CD14-positive monocyte (primary cell): ENCODE data around the gene LTBP2. TPM values are rescaled to one million over a fixed set of nuclear protein-coding genes. Genes with fewer than 3 reads are reported as not detected.

ENCODE experiments used
- DNase-seq, 3 donors: peaks; one replicate each; pipeline ENCODE4 v3.0.0-alpha.2; 2011 to 2022
- H2AFZ ChIP-seq: 2 replicates; pipeline ENCODE4 v1.6.0; 2012; ENCODE audit warnings: mild to moderate bottlenecking, low read depth, low read length, inconsistent platforms; ENCODE audit not compliant: insufficient read depth, poor library complexity, severe bottlenecking
- H3K27ac ChIP-seq, 2 donors: 1 replicate in 1 of 2; 2 replicates in 1 of 2; pipeline ENCODE4 v1.5.1; 2012 to 2013; ENCODE audit warnings: low read length in 2 of 2, control low read depth in 1 of 2, inconsistent platforms in 1 of 2, low read depth in 1 of 2, mild to moderate bottlenecking in 1 of 2
- H3K27me3 ChIP-seq, 2 donors: one replicate each; pipeline versions ENCODE4 v1.6.0 to v1.6.1; 2011 to 2013; ENCODE audit warnings: low read length in 2 of 2; ENCODE audit not compliant: control insufficient read depth in 2 of 2, insufficient read depth in 2 of 2
- H3K36me3 ChIP-seq, 2 donors: replicated peaks in 1 of 2; 1 replicate in 1 of 2; 2 replicates in 1 of 2; pipeline versions ENCODE4 v1.5.1 to v1.6.1; 2012 to 2013; ENCODE audit warnings: low read length in 2 of 2, control low read depth in 1 of 2, inconsistent platforms in 1 of 2, mild to moderate bottlenecking in 1 of 2; ENCODE audit not compliant: insufficient read depth in 2 of 2, control insufficient read depth in 1 of 2
- H3K4me1 ChIP-seq, 2 donors: 1 replicate in 1 of 2; 2 replicates in 1 of 2; pipeline versions ENCODE4 v1.5.1 to v1.6.1; 2012 to 2013; ENCODE audit warnings: low read length in 2 of 2, control low read depth in 1 of 2, inconsistent platforms in 1 of 2, mild to moderate bottlenecking in 1 of 2, moderate library complexity in 1 of 2; ENCODE audit not compliant: insufficient read depth in 2 of 2, control insufficient read depth in 1 of 2
- H3K4me2 ChIP-seq: replicated peaks from 2 replicates; pipeline ENCODE3; 2012; ENCODE audit warnings: low read length, moderate library complexity, mild to moderate bottlenecking; ENCODE audit not compliant: poor library complexity, severe bottlenecking; ENCODE audit errors: extremely low read depth
- H3K4me3 ChIP-seq, 3 experiments: fragments of 200-600 bp in 1 of 3; sonication (generic) in 1 of 3; replicated peaks in 1 of 3; 1 replicate in 2 of 3; 2 replicates in 1 of 3; pipeline ENCODE4 v1.5.1; 2011 to 2013; ENCODE audit warnings: low read length in 3 of 3, mild to moderate bottlenecking in 3 of 3, control low read depth in 2 of 3, low read depth in 2 of 3, inconsistent platforms in 1 of 3, moderate library complexity in 1 of 3
- H3K79me2 ChIP-seq: 2 replicates; pipeline ENCODE4 v1.6.0; 2012; ENCODE audit warnings: mild to moderate bottlenecking, control low read depth, inconsistent platforms, low read length, moderate library complexity; ENCODE audit not compliant: insufficient read depth
- H3K9ac ChIP-seq: 2 replicates; pipeline ENCODE4 v1.6.0; 2017; ENCODE audit warnings: low read length, mild to moderate bottlenecking; ENCODE audit not compliant: insufficient read depth, poor library complexity, severe bottlenecking
- H3K9me3 ChIP-seq, 2 donors: replicated peaks in 1 of 2; 1 replicate in 1 of 2; 2 replicates in 1 of 2; pipeline versions ENCODE4 v1.5.1 to v1.6.1; 2012 to 2013; ENCODE audit warnings: low read length in 2 of 2, control low read depth in 1 of 2; ENCODE audit not compliant: control insufficient read depth in 1 of 2, insufficient read depth in 1 of 2
- H4K20me1 ChIP-seq: 2 replicates; pipeline ENCODE4 v1.6.0; 2012; ENCODE audit warnings: mild to moderate bottlenecking, low read length, control low read depth, moderate library complexity; ENCODE audit not compliant: insufficient read depth
- H3K27ac Mint-ChIP-seq, 7 donors: one replicate each; pipeline ENCODE4 v1.8.0; 2020; ENCODE audit warnings: mild to moderate bottlenecking in 7 of 7, mixed read lengths in 7 of 7, moderate library complexity in 6 of 7, inconsistent platforms in 2 of 7
- H3K27me3 Mint-ChIP-seq, 3 donors: one replicate each; pipeline ENCODE4 v1.8.0; 2021 to 2022; ENCODE audit warnings: low read depth in 3 of 3, mild to moderate bottlenecking in 3 of 3, mixed read lengths in 3 of 3, moderate library complexity in 3 of 3, inconsistent platforms in 1 of 3
- H3K36me3 Mint-ChIP-seq, 2 donors: one replicate each; pipeline ENCODE4 v1.8.0; 2020; ENCODE audit warnings: mixed read lengths in 2 of 2, inconsistent platforms in 1 of 2, mild to moderate bottlenecking in 1 of 2
- H3K4me1 Mint-ChIP-seq: one replicate; pipeline ENCODE4 v1.8.0; 2020; ENCODE audit warnings: mild to moderate bottlenecking, mixed read lengths
- H3K4me3 Mint-ChIP-seq, 2 donors: one replicate each; pipeline ENCODE4 v1.8.0; 2020; ENCODE audit warnings: mild to moderate bottlenecking in 2 of 2, mixed read lengths in 2 of 2, moderate library complexity in 1 of 2
- H3K9me3 Mint-ChIP-seq, 7 donors: one replicate each; pipeline ENCODE4 v1.8.0; 2020 to 2022; ENCODE audit warnings: mixed read lengths in 7 of 7, mild to moderate bottlenecking in 6 of 7, moderate library complexity in 6 of 7, inconsistent platforms in 2 of 7
- WGBS: methylation state at CpG from one replicate; pipeline ENCODE4 v1.1.5; 2013; ENCODE audit warnings: missing lambda C conversion rate; ENCODE audit not compliant: insufficient coverage; 5-methylcytosine and 5-hydroxymethylcytosine counted together
- intact Hi-C, 2 donors: fragments of 100-400 bp; cut with micrococcal nuclease; formaldehyde crosslinking; loops; one replicate each; pipeline versions ENCODE4 v1.15.0 to v1.15.1; 2023
- polyA plus RNA-seq, 3 donors: library from polyadenylated mRNA; depleted of rRNA in 1 of 3; unstranded in 2 of 3; stranded (reverse) in 1 of 3; fragments of 300-500 nt in 2 of 3; fragments of >200 nt in 1 of 3; fragmentation: Illumina TruSeq in 2 of 3; gene quantifications; 1 replicate in 2 of 3; 2 replicates in 1 of 3; pipeline ENCODE4 v1.2.3, GENCODE V29; 2012 to 2021
- TF ChIP-seq, protein P1 (sequence below): fragments of 200-600 bp; IDR thresholded peaks from one replicate; pipeline ENCODE4 v1.8.0; 2022; ENCODE audit warnings: antibody characterized with exemption, mild to moderate bottlenecking

LTBP2 gene
- polyA plus RNA-seq, 3 donors: 0.04 to 0.24 (median 0.11) TPM

DNA sequence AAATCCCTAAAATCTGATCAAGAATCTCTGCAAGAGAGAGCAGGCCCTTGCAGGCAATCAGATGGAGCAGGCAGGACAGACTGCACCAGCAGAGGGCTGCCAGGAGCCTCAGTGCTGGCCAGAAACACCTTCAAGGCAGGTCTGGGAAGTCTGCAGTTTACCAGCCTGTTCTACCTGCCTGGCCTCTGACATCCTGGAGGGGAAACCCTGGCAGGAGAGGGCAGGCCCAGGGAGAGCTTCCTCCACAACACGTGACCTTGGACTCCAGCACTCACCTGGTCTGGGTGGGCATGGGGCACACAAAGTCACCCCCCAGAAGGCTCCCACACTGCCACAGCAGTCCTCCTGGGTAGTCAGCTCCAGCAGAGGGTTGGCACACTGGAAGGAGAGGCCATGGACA, 62.4 kb downstream of the LTBP2 start:
- 86% methylated on average over 1 of the region's 1 CpG for WGBS
- H3K79me2 ChIP-seq: no peaks in the 10 kb centered on the region
- intact Hi-C loops: no loop called here
- no peak overlapping the region for H3K4me2 ChIP-seq
- Mint-ChIP-seq H3K36me3 (no peaks in the 10 kb centered on the region), H3K4me1 (peaks cover under 1% of the 10 kb centered on the region), H3K27me3 (peaks cover 4 to 8% (median 7%) of the 10 kb centered on the region in 3 donors), H3K27ac (no peak overlapping the region), H3K9me3 (no peaks in the 10 kb centered on the region), H3K4me3 (no peak overlapping the region)
- no peak overlapping the region for H3K4me3 ChIP-seq
- H3K27me3 ChIP-seq: peaks cover 0 to 2% of the 10 kb centered on the region in 2 donors
- no peak overlapping the region for H3K27ac ChIP-seq
- DNase-seq: no peak
- H4K20me1 ChIP-seq: no peaks in the 10 kb centered on the region
- H3K9ac ChIP-seq: no peak overlapping the region
- H3K4me1 ChIP-seq: no peaks in the 10 kb centered on the region
- H3K9me3 ChIP-seq: no peaks in the 10 kb centered on the region
- TF ChIP-seq, protein P1, sequence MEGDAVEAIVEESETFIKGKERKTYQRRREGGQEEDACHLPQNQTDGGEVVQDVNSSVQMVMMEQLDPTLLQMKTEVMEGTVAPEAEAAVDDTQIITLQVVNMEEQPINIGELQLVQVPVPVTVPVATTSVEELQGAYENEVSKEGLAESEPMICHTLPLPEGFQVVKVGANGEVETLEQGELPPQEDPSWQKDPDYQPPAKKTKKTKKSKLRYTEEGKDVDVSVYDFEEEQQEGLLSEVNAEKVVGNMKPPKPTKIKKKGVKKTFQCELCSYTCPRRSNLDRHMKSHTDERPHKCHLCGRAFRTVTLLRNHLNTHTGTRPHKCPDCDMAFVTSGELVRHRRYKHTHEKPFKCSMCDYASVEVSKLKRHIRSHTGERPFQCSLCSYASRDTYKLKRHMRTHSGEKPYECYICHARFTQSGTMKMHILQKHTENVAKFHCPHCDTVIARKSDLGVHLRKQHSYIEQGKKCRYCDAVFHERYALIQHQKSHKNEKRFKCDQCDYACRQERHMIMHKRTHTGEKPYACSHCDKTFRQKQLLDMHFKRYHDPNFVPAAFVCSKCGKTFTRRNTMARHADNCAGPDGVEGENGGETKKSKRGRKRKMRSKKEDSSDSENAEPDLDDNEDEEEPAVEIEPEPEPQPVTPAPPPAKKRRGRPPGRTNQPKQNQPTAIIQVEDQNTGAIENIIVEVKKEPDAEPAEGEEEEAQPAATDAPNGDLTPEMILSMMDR: no peak
- no peaks in the 10 kb centered on the region for H3K36me3 ChIP-seq
- no peak overlapping the region for H2AFZ ChIP-seq

DNA sequence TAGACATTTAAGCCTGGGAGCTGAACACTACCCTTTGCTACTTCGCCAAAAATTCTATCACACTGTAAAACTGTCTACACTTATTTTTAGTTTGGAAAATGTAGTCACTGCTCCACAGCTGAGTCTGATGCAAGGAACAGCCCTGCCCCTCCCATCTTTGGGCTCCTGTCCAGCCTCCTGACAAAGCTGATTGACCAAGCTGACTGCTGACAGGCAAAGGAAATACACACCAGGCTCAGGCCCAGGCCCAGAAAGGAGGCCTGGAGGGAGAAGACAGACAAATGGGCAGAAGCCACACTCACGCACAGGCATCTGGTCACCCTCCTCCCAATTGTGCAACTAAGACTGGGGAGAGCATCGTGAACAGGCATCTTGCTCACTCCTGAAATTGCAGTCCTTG, 63.2 kb downstream of the LTBP2 start:
- Histone ChIP-seq H3K9ac (no peak overlapping the region), H3K27me3 (no peaks in the 10 kb centered on the region), H3K27ac (no peak overlapping the region), H3K4me1 (no peaks in the 10 kb centered on the region), H3K79me2 (no peaks in the 10 kb centered on the region), H3K9me3 (no peaks in the 10 kb centered on the region), H2AFZ (no peak overlapping the region), H4K20me1 (no peaks in the 10 kb centered on the region), H3K4me2 (no peak overlapping the region), H3K4me3 (no peak overlapping the region), H3K36me3 (no peaks in the 10 kb centered on the region)
- Mint-ChIP-seq H3K9me3 (no peaks in the 10 kb centered on the region), H3K36me3 (no peaks in the 10 kb centered on the region), H3K27me3 (peaks cover 7 to 8% (median 7%) of the 10 kb centered on the region in 3 donors), H3K4me3 (no peak overlapping the region), H3K4me1 (no peaks in the 10 kb centered on the region), H3K27ac (peak overlapping the region in 2 of 7 donors; percentile 8 to 51)
- TF ChIP-seq, protein P1: no peak
- DNase-seq: no peak
- WGBS: no CpG with 5 or more reads among the region's 3 CpGs
- intact Hi-C loops: no loop called here
